Stimulated activated CD4-positive, alpha-beta T cell treated with anti-CD3 and anti-CD28 coated beads, Interleukin-2, amount 100 ng/mL, for 48 hours (primary cell): ENCODE measurements around the gene PCDHB10.
"Not testable (repeated sequence)": the region's sequence is repeated elsewhere in the genome, so short reads cannot be mapped to it uniquely, and the experiment has no call there.

Source experiments
- DNase-seq, 2 donors: peaks; one replicate each; pipeline ENCODE4 v3.0.0-alpha.2; 2020

PCDHB10 gene

DNA sequence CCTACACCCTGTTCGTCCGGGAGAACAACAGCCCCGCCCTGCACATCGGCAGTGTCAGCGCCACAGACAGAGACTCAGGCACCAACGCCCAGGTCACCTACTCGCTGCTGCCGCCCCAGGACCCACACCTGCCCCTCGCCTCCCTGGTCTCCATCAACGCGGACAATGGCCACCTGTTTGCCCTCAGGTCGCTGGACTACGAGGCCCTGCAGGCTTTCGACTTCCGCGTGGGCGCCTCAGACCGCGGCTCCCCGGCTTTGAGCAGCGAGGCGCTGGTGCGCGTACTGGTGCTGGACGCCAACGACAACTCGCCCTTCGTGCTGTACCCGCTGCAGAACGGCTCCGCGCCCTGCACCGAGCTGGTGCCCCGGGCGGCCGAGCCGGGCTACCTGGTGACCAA, 3.5 kb upstream of the PCDHB10 start:
- DNase-seq, result not testable (repeated sequence)

DNA sequence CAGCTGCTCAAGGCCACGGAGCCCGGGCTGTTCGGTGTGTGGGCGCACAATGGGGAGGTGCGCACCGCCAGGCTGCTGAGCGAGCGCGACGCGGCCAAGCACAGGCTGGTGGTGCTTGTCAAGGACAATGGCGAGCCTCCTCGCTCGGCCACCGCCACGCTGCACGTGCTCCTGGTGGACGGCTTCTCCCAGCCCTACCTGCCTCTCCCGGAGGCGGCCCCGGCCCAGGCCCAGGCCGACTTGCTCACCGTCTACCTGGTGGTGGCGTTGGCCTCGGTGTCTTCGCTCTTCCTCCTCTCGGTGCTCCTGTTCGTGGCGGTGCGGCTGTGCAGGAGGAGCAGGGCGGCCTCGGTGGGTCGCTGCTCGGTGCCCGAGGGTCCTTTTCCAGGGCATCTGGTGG, 3.0 kb upstream of the PCDHB10 start:
- DNase-seq, result not testable (repeated sequence)

DNA sequence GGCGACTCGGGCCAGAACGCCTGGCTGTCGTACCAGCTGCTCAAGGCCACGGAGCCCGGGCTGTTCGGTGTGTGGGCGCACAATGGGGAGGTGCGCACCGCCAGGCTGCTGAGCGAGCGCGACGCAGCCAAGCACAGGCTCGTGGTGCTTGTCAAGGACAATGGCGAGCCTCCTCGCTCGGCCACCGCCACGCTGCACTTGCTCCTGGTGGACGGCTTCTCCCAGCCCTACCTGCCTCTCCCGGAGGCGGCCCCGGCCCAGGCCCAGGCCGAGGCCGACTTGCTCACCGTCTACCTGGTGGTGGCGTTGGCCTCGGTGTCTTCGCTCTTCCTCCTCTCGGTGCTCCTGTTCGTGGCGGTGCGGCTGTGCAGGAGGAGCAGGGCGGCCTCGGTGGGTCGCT, 2.2 kb downstream of the PCDHB10 start:
- DNase-seq, result not testable (repeated sequence)

DNA sequence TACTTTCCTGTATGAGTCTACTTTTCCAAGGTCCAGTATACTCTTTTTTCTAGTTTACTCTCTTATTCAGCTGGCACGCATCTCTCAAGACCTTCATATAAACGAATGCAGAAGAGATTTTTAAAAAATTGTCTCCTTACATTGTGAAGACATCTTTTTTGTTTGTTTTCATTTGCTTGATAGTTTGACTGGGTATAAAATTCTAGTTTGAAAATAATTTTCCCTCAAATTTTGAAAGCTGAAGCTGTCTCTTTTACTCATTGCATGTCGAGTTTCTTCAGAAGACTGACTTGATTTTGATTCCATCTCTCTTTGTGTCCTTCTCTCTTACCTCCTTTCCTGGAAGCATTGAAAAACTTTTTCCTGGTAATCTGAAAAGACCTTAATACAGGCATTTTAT, 4.2 kb downstream of the PCDHB10 start:
- DNase-seq, result no peak

DNA sequence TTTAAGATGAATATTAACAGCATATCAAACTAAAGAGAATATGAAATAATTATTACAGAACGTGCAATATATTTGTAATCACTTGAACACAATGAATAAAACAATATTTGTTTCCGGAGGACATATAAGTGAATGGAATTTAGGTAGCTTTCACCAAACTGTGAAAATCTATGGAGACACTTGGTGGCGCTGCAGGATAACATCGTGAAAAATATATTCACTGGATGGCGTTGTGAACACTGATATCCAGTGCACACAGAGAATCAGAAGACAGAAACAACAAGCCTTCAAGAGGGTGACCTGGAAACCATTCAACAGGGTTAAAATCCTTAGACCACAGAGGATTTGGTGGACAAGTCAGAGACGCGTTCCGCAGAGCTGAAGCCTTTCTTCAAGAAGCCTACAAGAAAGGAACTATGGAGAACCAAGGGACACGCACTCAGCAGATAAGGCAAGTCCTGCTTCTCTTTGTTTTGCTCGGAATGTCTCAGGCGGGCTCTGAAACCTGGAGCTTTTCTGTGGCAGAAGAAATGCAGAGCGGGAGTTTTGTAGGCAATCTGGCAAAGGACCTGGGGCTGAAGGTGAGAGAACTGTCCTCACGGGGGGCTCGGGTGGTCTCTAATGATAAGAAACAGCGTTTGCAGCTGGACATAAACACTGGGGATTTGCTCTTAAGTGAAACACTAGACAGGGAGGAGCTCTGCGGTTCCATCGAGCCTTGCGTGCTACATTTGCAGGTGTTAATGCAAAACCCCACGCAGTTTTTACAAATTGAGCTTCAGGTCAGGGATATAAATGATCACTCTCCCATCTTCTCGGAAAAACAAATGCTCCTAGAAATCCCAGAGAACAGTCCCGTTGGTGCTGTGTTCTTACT, 7.4 kb downstream of the PCDHB10 start, which contains the start of gene PCDHB11:
Gene PCDHB11 (plus strand): TSS at position 269 of the 877 bp plus-strand sequence. CDS start 148 bp downstream, at position 417.
- no peak for DNase-seq

DNA sequence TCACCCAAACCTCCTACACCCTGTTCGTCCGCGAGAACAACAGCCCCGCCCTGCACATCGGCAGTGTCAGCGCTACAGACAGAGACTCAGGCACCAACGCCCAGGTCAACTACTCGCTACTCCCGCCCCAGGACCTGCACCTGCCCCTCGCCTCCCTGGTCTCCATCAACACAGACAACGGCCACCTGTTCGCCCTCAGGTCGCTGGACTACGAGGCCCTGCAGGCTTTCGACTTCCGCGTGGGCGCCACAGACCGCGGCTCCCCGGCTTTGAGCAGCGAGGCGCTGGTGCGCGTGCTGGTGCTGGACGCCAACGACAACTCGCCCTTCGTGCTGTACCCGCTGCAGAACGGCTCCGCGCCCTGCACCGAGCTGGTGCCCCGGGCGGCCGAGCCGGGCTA, 9.0 kb downstream of the PCDHB10 start:
- not testable (repeated sequence) for DNase-seq

DNA sequence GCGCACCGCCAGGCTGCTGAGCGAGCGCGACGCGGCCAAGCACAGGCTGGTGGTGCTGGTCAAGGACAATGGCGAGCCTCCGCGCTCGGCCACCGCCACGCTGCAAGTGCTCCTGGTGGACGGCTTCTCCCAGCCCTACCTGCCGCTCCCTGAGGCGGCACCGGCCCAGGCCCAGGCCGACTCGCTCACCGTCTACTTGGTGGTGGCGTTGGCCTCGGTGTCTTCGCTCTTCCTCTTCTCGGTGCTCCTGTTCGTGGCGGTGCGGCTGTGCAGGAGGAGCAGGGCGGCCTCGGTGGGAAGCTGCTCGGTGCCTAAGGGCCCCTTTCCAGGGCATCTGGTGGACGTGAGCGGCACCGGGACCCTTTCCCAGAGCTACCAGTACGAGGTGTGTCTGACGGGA, 9.5 kb downstream of the PCDHB10 start:
- DNase-seq, result not testable (repeated sequence)

DNA sequence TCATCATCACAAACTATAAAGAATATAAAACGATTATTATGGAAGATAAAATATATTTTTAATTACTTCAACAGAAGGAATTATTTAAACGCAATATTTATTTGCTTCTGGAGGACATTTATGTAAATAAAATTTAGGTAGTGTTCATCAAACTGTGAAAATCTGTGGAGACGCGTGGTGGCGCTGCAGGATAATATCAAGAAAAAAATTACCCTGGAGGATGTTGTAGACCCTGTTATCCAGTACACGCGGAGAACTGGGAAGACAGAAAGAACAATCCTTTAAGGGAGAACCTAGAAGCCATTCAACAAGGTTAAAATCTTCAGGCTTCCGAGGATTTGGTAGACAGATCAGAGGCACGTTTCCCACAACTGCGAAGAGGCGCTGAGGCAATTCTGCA, 16.3 kb downstream of the PCDHB10 start, which contains the start of gene PCDHB12:
Gene PCDHB12 (plus strand): TSS at position 242 of the 400 bp plus-strand sequence. CDS start 189 bp downstream, outside the sequence.
- no peak for DNase-seq

DNA sequence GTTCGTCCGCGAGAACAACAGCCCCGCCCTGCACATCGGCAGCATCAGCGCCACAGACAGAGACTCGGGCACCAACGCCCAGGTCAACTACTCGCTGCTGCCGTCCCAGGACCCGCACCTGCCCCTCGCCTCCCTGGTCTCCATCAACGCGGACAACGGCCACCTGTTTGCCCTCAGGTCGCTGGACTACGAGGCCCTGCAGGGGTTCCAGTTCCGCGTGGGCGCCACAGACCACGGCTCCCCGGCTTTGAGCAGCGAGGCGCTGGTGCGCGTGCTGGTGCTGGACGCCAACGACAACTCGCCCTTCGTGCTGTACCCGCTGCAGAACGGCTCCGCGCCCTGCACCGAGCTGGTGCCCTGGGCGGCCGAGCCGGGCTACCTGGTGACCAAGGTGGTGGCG, 18.1 kb downstream of the PCDHB10 start:
- DNase-seq, result not testable (repeated sequence)

DNA sequence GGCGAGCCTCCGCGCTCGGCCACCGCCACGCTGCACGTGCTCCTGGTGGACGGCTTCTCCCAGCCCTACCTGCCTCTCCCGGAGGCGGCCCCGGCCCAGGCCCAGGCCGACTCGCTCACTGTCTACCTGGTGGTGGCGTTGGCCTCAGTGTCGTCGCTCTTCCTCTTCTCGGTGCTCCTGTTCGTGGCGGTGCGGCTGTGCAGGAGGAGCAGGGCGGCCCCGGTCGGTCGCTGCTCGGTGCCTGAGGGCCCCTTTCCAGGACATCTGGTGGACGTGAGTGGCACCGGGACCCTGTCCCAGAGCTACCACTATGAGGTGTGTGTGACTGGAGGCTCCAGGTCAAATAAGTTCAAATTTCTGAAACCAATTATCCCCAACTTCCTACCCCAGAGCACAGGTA, 18.7 kb downstream of the PCDHB10 start:
- not testable (repeated sequence) for DNase-seq

DNA sequence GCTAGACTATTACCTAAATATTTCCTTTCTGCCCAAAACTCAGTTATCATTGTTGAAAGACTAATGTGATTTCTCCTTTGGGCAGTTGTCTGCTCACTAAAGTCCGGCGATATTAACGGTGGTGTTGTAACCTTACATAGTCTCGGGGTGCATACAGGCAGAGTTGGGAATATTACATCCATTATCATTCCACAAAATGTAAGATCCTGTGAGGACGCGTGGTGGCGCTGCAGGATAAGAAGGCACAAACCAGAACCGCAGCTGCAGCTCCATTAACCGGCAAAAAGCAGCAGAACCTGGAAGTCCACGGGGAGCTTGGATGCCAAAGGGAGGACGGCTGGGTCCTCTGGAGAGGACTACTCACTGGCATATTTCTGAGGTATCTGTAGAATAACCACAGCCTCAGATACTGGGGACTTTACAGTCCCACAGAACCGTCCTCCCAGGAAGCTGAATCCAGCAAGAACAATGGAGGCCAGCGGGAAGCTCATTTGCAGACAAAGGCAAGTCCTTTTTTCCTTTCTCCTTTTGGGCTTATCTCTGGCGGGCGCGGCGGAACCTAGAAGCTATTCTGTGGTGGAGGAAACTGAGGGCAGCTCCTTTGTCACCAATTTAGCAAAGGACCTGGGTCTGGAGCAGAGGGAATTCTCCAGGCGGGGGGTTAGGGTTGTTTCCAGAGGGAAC, 21.6 kb downstream of the PCDHB10 start, which contains the start of gene PCDHB13:
Gene PCDHB13 (plus strand): TSS at position 264 of the 684 bp plus-strand sequence. CDS start 205 bp downstream, at position 469.
- DNase-seq, result peak in 1 of 2 donors; percentile 19

DNA sequence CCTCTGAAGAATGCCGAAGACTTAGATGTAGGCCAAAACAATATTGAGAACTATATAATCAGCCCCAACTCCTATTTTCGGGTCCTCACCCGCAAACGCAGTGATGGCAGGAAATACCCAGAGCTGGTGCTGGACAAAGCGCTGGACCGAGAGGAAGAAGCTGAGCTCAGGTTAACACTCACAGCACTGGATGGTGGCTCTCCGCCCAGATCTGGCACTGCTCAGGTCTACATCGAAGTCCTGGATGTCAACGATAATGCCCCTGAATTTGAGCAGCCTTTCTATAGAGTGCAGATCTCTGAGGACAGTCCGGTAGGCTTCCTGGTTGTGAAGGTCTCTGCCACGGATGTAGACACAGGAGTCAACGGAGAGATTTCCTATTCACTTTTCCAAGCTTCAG, 22.4 kb downstream of the PCDHB10 start:
- DNase-seq, result not testable (repeated sequence)

DNA sequence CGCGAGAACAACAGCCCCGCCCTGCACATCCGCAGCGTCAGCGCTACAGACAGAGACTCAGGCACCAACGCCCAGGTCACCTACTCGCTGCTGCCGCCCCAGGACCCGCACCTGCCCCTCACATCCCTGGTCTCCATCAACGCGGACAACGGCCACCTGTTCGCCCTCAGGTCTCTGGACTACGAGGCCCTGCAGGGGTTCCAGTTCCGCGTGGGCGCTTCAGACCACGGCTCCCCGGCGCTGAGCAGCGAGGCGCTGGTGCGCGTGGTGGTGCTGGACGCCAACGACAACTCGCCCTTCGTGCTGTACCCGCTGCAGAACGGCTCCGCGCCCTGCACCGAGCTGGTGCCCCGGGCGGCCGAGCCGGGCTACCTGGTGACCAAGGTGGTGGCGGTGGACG, 23.4 kb downstream of the PCDHB10 start:
- not testable (repeated sequence) for DNase-seq

DNA sequence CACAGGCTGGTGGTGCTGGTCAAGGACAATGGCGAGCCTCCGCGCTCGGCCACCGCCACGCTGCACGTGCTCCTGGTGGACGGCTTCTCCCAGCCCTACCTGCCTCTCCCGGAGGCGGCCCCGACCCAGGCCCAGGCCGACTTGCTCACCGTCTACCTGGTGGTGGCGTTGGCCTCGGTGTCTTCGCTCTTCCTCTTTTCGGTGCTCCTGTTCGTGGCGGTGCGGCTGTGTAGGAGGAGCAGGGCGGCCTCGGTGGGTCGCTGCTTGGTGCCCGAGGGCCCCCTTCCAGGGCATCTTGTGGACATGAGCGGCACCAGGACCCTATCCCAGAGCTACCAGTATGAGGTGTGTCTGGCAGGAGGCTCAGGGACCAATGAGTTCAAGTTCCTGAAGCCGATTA, 23.9 kb downstream of the PCDHB10 start:
- not testable (repeated sequence) for DNase-seq

DNA sequence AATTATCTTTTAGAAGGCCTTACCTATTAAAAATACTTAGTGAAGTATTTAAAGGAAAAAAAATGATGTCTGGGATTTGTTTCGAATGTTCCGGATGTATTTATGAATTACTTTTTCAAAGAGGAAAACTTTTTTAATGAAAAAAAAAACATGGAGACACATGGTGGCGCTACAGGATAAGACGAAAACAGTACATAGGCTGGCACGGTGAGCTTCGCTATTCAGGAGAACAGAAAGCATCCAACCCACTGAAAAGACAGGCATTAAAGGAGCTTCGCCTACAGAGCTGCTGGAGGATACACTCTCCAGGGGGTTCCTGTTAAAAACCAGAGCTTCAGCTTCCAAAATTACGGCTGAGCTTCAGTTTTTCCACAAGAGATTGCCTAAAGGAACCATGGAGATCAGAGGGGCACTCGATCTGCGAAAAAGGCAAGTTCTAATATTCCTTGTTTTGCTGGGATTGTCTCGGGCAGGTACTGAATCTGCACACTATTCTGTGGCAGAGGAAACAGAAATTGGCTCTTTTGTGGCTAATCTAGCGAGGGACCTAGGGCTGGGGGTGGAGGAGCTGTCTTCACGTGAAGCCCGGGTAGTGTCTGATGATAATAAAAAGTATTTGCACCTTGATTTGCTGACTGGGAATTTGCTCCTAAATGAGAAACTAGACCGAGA, 31.1 kb downstream of the PCDHB10 start, which contains the start of gene PCDHB14:
Gene PCDHB14 (plus strand): TSS at position 232 of the 672 bp plus-strand sequence. CDS start 163 bp downstream, at position 395.
- no peak for DNase-seq

DNA sequence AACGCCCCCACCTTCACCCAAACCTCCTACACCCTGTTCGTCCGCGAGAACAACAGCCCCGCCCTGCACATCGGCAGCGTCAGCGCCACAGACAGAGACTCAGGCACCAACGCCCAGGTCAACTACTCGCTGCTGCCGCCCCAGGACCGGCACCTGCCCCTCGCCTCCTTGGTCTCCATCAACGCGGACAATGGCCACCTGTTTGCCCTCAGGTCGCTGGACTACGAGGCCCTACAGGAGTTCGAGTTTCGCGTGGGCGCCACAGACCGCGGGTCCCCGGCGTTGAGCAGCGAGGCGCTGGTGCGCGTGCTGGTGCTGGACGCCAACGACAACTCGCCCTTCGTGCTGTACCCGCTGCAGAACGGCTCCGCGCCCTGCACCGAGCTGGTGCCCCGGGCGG, 32.7 kb downstream of the PCDHB10 start:
- DNase-seq, result not testable (repeated sequence)

DNA sequence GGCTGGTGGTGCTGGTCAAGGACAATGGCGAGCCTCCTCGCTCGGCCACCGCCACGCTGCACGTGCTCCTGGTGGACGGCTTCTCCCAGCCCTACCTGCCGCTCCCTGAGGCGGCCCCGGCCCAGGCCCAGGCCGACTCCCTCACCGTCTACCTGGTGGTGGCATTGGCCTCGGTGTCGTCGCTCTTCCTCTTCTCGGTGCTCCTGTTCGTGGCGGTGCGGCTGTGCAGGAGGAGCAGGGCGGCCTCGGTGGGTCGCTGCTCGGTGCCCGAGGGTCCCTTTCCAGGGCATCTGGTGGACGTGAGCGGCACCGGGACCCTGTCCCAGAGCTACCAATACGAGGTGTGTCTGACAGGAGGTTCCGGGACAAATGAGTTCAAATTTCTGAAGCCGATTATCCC, 33.3 kb downstream of the PCDHB10 start:
- not testable (repeated sequence) for DNase-seq

DNA sequence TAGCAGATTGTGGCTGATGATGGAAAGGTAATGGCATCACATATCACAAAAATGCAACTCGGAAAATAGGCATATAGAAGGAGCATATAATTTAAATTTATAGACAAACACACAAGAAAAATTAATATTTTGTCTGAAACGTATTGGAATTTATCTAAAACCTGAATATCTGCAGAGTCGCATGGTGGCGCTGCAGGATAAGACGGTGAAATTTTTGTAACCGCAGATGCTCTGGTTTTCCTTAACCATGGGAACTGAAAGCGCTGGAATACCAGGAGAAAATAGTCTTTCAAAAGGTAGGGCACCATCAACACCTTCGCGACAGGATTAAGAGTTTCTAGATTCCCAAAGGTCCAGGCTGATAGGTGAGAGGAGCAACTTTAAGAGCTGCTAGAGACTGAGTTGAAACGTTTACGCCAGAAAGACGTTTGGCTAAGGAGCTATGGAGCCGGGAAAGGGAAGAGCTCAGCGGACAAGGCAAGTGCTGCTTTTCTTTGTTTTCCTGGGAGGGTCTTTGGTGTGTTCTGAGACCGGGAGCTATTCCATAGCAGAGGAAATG, 42.0 kb downstream of the PCDHB10 start:
- DNase-seq, result no peak

DNA sequence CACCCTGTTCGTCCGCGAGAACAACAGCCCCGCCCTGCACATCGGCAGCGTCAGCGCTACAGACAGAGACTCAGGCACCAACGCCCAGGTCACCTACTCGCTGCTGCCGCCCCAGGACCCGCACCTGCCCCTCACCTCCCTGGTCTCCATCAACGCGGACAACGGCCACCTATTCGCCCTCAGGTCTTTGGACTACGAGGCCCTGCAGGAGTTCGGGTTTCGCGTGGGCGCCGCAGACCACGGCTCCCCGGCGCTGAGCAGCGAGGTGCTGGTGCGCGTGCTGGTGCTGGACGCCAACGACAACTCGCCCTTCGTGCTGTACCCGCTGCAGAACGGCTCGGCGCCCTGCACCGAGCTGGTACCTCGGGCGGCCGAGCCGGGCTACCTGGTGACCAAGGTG, 43.8 kb downstream of the PCDHB10 start:
- DNase-seq, result not testable (repeated sequence)

DNA sequence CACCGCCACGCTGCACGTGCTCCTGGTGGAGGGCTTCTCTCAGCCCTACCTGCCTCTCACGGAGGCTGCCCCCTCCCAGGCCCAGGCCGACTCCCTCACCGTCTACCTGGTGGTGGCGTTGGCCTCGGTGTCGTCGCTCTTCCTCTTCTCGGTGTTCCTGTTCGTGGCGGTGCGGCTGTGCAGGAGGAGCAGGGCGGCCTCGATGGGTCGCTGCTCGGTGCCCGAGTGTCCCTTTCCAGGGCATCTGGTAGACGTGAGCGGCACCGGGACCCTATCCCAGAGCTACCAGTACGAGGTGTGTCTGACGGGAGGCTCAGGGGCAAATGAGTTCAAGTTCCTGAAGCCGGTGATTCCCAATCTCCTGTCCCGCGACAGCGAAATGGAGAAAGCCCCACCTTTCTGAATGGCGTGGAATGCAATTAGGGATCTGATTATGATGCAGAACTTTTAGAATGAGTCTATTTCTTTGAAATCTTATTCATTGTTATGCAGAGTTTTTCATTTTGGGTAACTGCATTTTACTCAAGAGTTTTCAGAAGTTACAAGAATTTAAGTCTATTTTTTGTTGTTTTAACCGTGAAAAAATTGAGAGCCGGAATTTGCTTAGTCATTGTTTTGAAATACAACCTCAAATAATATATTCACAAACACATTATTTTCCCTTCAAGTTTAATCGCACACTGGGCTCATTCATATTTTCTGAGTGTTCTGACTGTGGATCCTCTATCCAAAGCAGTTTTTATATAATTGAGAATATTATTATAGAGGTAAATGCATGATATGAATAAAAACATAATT, 44.6 kb downstream of the PCDHB10 start:
- no peak for DNase-seq

DNA sequence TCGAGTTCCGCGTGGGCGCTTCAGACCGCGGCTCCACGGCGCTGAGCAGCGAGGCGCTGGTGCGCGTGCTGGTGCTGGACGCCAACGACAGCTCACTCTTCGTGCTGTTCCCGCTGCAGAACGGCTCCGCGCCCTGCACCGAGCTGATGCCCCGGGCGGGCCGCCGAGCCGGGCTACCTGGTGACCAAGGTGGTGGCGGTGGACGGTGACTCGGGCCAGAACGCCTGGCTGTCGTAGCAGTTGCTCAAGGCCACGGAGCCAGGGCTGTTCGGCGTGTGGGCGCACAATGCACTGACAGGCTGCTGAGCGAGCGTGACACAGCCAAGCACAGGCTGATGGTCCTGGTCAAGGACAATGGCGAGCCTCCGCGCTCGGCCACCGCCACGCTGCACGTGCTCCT, 49.3 kb downstream of the PCDHB10 start:
- DNase-seq, result no peak
